ENCODE data around the gene PFKFB4. TPM values are rescaled to one million over a fixed set of nuclear protein-coding genes. Genes with fewer than 3 reads are reported as not detected.

The PFKFB4 gene
- total and polyA plus RNA-seq, 2 experiments from 2014 or later, result 8.6 to 22.9 TPM

DNA sequence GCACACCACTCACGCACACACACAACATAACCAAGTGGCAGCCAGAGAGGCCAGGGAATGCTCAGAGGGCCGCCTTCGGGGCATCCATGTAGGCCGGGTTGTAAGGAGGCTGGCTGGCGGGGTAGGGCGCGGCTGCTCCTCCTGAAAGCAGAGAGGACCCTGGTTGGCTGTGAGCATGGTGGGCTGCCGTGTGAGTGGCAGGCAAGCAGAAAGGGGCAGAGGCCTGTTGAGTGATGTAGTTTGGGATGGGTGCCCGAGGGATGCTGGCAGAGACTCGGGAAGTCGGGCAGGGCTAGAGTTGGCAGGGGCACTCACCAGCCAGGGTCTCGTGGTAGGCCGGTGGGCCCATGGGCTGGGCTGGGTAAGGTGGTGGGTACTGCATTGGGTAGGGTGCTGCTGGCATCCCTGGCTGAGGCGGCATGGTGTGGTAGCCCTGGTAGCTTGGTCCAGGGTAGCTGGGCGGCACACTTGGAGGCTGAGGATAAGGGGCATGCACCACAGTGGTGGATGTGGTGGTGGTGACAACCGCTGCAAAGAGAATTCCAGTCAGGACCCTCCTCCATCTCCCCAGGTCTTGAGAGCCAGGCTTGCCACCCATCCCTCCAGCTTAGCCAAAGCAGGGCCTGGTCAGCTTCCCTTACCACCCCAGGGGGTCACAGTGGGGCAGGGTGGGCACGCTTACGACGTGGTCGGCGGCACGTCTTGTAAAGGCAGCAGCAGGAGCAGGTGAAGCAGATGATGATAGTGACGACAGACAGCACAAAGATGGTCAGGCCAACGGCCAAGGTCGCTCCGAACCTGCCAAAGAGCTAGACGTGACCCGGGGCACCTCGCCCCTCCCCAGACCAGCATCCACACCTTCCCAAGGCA, 87.3 kb downstream of the PFKFB4 start:
- Histone ChIP-seq H4K20me1 (replicated peaks; ENCODE audit: insufficient read depth) (no peaks in the 10 kb centered on the region), H3K27ac (ENCODE audit: low read depth) (no peak overlapping the region), H3K4me2 (no peak overlapping the region), H3K27me3 (ENCODE audit: insufficient read depth) (no peaks in the 10 kb centered on the region), H2AFZ (no peak overlapping the region), H3F3A (replicated peaks; ENCODE audit: low read depth) (peaks cover 15% of the 10 kb centered on the region), H3K79me2 (replicated peaks; ENCODE audit: insufficient read depth) (peaks cover 24% of the 10 kb centered on the region), H3K36me3 (ENCODE audit: insufficient read depth) (peaks cover 9% of the 10 kb centered on the region; the same call in 1 of the 2 replicates), H3K9me2 (ENCODE audit: insufficient read depth) (no peaks in the 10 kb centered on the region), H3K4me1 (ENCODE audit: insufficient read depth) (peaks cover 12% of the 10 kb centered on the region), H3K4me3 (no peak overlapping the region)
- TF ChIP-seq, protein P1, sequence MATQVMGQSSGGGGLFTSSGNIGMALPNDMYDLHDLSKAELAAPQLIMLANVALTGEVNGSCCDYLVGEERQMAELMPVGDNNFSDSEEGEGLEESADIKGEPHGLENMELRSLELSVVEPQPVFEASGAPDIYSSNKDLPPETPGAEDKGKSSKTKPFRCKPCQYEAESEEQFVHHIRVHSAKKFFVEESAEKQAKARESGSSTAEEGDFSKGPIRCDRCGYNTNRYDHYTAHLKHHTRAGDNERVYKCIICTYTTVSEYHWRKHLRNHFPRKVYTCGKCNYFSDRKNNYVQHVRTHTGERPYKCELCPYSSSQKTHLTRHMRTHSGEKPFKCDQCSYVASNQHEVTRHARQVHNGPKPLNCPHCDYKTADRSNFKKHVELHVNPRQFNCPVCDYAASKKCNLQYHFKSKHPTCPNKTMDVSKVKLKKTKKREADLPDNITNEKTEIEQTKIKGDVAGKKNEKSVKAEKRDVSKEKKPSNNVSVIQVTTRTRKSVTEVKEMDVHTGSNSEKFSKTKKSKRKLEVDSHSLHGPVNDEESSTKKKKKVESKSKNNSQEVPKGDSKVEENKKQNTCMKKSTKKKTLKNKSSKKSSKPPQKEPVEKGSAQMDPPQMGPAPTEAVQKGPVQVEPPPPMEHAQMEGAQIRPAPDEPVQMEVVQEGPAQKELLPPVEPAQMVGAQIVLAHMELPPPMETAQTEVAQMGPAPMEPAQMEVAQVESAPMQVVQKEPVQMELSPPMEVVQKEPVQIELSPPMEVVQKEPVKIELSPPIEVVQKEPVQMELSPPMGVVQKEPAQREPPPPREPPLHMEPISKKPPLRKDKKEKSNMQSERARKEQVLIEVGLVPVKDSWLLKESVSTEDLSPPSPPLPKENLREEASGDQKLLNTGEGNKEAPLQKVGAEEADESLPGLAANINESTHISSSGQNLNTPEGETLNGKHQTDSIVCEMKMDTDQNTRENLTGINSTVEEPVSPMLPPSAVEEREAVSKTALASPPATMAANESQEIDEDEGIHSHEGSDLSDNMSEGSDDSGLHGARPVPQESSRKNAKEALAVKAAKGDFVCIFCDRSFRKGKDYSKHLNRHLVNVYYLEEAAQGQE (IDR thresholded peaks at IDR 0.05; ENCODE audit: unreplicated experiment), result no peak
- TF ChIP-seq CREB1 (CRISPR knock-in tag; IDR thresholded peaks at IDR 0.05; ENCODE audit: low read depth), result no peak
- TF ChIP-seq, protein P2, sequence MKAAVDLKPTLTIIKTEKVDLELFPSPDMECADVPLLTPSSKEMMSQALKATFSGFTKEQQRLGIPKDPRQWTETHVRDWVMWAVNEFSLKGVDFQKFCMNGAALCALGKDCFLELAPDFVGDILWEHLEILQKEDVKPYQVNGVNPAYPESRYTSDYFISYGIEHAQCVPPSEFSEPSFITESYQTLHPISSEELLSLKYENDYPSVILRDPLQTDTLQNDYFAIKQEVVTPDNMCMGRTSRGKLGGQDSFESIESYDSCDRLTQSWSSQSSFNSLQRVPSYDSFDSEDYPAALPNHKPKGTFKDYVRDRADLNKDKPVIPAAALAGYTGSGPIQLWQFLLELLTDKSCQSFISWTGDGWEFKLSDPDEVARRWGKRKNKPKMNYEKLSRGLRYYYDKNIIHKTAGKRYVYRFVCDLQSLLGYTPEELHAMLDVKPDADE (IDR thresholded peaks at IDR 0.05), result no peak
- no peak for TF ChIP-seq NANOG (IDR thresholded peaks at IDR 0.05; ENCODE audit: borderline replicate concordance)
- no peak for TF ChIP-seq EZH2 (IDR thresholded peaks at IDR 0.05; ENCODE audit: low read depth, unreplicated experiment)
- TF ChIP-seq ZNF114 (CRISPR knock-in tag; IDR thresholded peaks at IDR 0.05), result no peak
- TF ChIP-seq ZNF331 (CRISPR knock-in tag; IDR thresholded peaks at IDR 0.05; ENCODE audit: low read depth), result no peak
- TF ChIP-seq STAT1 (IDR thresholded peaks at IDR 0.05; ENCODE audit: unreplicated experiment), result no peak
- no peak for TF ChIP-seq EZH2phosphoT487 (IDR thresholded peaks at IDR 0.05; ENCODE audit: unreplicated experiment)
- no peak for TF ChIP-seq POLR2AphosphoS5 (IDR thresholded peaks at IDR 0.05; ENCODE audit: low read depth)
- no peak for TF ChIP-seq JUNB (IDR thresholded peaks at IDR 0.05; ENCODE audit: unreplicated experiment)
- TF ChIP-seq, protein P3, sequence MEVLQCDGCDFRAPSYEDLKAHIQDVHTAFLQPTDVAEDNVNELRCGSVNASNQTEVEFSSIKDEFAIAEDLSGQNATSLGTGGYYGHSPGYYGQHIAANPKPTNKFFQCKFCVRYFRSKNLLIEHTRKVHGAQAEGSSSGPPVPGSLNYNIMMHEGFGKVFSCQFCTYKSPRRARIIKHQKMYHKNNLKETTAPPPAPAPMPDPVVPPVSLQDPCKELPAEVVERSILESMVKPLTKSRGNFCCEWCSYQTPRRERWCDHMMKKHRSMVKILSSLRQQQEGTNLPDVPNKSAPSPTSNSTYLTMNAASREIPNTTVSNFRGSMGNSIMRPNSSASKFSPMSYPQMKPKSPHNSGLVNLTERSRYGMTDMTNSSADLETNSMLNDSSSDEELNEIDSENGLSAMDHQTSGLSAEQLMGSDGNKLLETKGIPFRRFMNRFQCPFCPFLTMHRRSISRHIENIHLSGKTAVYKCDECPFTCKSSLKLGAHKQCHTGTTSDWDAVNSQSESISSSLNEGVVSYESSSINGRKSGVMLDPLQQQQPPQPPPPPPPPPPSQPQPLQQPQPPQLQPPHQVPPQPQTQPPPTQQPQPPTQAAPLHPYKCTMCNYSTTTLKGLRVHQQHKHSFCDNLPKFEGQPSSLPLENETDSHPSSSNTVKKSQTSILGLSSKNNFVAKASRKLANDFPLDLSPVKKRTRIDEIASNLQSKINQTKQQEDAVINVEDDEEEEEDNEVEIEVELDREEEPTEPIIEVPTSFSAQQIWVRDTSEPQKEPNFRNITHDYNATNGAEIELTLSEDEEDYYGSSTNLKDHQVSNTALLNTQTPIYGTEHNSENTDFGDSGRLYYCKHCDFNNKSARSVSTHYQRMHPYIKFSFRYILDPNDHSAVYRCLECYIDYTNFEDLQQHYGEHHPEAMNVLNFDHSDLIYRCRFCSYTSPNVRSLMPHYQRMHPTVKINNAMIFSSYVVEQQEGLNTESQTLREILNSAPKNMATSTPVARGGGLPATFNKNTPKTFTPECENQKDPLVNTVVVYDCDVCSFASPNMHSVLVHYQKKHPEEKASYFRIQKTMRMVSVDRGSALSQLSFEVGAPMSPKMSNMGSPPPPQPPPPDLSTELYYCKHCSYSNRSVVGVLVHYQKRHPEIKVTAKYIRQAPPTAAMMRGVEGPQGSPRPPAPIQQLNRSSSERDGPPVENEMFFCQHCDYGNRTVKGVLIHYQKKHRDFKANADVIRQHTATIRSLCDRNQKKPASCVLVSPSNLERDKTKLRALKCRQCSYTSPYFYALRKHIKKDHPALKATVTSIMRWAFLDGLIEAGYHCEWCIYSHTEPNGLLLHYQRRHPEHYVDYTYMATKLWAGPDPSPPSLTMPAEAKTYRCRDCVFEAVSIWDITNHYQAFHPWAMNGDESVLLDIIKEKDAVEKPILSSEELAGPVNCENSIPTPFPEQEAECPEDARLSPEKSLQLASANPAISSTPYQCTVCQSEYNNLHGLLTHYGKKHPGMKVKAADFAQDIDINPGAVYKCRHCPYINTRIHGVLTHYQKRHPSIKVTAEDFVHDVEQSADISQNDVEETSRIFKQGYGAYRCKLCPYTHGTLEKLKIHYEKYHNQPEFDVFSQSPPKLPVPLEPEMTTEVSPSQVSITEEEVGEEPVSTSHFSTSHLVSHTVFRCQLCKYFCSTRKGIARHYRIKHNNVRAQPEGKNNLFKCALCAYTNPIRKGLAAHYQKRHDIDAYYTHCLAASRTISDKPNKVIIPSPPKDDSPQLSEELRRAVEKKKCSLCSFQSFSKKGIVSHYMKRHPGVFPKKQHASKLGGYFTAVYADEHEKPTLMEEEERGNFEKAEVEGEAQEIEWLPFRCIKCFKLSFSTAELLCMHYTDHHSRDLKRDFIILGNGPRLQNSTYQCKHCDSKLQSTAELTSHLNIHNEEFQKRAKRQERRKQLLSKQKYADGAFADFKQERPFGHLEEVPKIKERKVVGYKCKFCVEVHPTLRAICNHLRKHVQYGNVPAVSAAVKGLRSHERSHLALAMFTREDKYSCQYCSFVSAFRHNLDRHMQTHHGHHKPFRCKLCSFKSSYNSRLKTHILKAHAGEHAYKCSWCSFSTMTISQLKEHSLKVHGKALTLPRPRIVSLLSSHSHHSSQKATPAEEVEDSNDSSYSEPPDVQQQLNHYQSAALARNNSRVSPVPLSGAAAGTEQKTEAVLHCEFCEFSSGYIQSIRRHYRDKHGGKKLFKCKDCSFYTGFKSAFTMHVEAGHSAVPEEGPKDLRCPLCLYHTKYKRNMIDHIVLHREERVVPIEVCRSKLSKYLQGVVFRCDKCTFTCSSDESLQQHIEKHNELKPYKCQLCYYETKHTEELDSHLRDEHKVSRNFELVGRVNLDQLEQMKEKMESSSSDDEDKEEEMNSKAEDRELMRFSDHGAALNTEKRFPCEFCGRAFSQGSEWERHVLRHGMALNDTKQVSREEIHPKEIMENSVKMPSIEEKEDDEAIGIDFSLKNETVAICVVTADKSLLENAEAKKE (CRISPR knock-in tag; IDR thresholded peaks at IDR 0.05), result no peak
- no peak for TF ChIP-seq CTCF (conservative IDR thresholded peaks at IDR 0.05; ENCODE audit: low read depth in 2 of 2)
- Mint-ChIP-seq H3K36me3 (ENCODE audit: low read depth) (peaks cover 38% of the 10 kb centered on the region), H3K4me3 (no peak overlapping the region), H3K27me3 (ENCODE audit: insufficient read depth, low read depth, poor library complexity) (peaks cover 21% of the 10 kb centered on the region), H3K9me3 (peaks cover 4% of the 10 kb centered on the region; the same call in 2 of the 3 replicates), H3K27ac (0 out of 2 replicates have a peak overlapping the region, but pooled peaks have one; percentile 36), H3K4me1 (peaks cover 37% of the 10 kb centered on the region)
- DNase-seq (ENCODE audit: low spot score) (no peak), ATAC-seq (no peak)
